Measurements from ENCODE around the gene FGF14. TPM values are rescaled to one million over a fixed set of nuclear protein-coding genes. Genes with fewer than 3 reads are reported as not detected.

The FGF14 gene
- total RNA-seq, 2 experiments from 2014 or later = not detected

DNA sequence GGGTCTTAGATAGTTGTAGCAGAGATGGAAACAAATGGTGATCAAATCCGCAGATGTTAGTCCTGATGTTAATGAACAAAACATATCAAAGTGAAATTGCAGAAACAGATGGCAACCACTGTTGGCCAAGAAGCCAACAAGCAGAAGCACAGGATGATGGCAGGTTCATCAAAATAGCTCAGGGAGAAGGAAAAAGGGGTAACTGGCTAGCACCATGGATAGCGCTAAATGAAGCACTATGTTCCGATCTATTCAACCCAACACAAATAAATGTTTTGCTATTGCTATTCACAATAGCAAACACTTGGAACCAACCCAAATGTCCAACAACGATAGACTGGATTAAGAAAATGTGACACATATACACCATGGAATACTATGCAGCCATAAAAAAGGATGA, 413.7 kb downstream of the FGF14 start:
- no peak for DNase-seq
- Mint-ChIP-seq H3K9me3 (peaks cover 7% of the 10 kb centered on the region), H3K4me1 (no peaks in the 10 kb centered on the region), H3K4me3 (no peak overlapping the region), H3K27ac (no peak overlapping the region), H3K27me3 (no peaks in the 10 kb centered on the region), H3K36me3 (no peaks in the 10 kb centered on the region)

GRCh38 chr13:101986316-101986715, 415.5 kb downstream of the FGF14 start:
- Mint-ChIP-seq H3K27me3 (no peaks in the 10 kb centered on the region), H3K36me3 (no peaks in the 10 kb centered on the region), H3K4me1 (no peaks in the 10 kb centered on the region), H3K9me3 (peaks cover 7% of the 10 kb centered on the region), H3K4me3 (no peak overlapping the region), H3K27ac (no peak overlapping the region)
- no peak for DNase-seq

GRCh38 chr13:101985321-101985720, 416.5 kb downstream of the FGF14 start:
- Mint-ChIP-seq H3K36me3 (no peaks in the 10 kb centered on the region), H3K4me3 (no peak overlapping the region), H3K4me1 (no peaks in the 10 kb centered on the region), H3K9me3 (peaks cover 7% of the 10 kb centered on the region), H3K27me3 (no peaks in the 10 kb centered on the region), H3K27ac (no peak overlapping the region)
- DNase-seq = no peak

DNA sequence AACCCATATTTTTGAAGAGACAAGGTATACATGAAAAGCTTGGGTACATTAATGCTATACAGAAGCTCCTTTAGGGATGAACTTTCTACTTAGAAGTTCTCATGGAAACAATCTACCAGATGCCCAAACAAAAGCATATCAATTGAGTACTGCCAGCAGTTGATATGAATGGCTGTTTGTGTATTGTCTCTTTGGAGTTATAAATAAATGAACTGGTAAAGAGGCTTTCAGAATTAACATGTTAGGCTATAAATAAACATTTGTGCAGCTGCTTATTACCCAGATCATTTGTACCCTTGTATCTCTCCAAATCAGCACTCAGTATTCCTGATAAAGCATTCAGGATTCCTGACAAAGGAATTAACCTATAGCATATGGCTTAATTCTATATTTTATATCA, 418.9 kb downstream of the FGF14 start:
- no peak overlapping the region for H3K4me3 Mint-ChIP-seq

GRCh38 chr13:101979825-101980224, 422.0 kb downstream of the FGF14 start:
- no peaks in the 10 kb centered on the region for H3K4me1 Mint-ChIP-seq
- peaks cover 8% of the 10 kb centered on the region for H3K27me3 Mint-ChIP-seq
- no peaks in the 10 kb centered on the region for H3K36me3 Mint-ChIP-seq
- no peak for DNase-seq
- H3K9me3 Mint-ChIP-seq = no peaks in the 10 kb centered on the region
- H3K27ac Mint-ChIP-seq = no peak overlapping the region
- H3K4me3 Mint-ChIP-seq = no peak overlapping the region

More for the DNA sequence above, 418.9 kb downstream of the FGF14 start:
- Mint-ChIP-seq H3K4me1 (no peaks in the 10 kb centered on the region), H3K36me3 (no peaks in the 10 kb centered on the region), H3K27me3 (no peaks in the 10 kb centered on the region), H3K9me3 (peaks cover 2% of the 10 kb centered on the region), H3K27ac (no peak overlapping the region)
- no peak for DNase-seq

DNA sequence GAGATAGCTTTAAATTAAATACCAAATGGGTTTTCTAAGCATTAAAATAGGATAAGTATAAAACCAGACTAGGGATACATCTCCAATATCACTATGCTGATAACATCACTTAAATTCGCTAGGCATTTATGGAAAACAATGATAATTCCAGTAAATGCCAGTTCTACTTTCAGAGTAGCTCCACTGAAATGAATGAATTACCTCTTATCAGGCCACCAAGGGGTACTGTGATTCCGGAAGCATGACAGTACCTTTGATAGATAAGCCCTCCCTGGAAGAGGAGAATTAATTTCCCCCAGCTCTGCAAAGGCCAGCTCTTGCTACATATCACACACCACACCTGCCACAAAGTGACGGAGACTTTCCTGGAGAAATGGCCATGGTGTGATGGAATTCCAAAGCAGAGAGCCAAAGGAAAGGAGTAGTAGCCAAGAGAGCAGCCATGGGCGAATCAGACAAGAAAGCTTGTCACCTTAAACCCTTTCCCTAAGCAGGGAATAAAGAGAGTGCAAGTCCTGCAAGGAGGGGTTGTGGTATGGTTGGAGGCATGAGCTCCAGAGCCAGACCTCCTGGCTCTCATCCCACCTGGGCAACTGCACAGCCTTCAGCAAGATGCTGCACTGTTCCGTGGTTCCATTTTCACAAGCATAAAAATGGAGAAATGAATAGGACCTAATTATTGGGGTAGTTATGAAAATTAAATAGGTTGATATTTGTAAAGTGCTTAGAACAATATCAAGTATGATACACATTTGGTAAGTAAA, 423.1 kb downstream of the FGF14 start:
- no peaks in the 10 kb centered on the region for H3K36me3 Mint-ChIP-seq

DNA sequence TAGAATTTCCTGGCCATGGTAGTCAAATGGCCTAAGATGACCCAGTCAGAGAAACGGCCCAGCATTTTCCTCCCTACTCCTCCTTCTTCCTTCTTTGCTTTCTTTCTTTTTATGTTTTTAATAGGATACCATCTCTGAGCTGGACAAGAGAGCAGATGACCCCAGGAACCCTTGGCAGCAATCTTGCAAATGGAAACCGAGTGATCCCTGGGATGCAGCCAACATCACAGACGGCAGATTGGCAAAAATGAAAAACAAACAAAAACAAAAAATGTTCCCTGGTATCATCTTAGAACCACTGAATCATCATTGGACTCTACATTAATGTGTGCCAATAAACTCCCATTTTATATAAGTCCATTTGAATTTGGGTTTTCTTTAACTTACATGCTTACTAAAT, 424.4 kb downstream of the FGF14 start:
- peaks cover 8% of the 10 kb centered on the region for H3K27me3 Mint-ChIP-seq

More for the DNA sequence above, 423.1 kb downstream of the FGF14 start:
- Mint-ChIP-seq H3K4me3 (no peak overlapping the region), H3K4me1 (no peaks in the 10 kb centered on the region), H3K27ac (no peak overlapping the region), H3K9me3 (no peaks in the 10 kb centered on the region), H3K27me3 (peaks cover 8% of the 10 kb centered on the region)
- DNase-seq = no peak

GRCh38 chr13:101972191-101972590, 429.7 kb downstream of the FGF14 start:
- no peaks in the 10 kb centered on the region for H3K4me1 Mint-ChIP-seq
- no peaks in the 10 kb centered on the region for H3K9me3 Mint-ChIP-seq
- no peak overlapping the region for H3K4me3 Mint-ChIP-seq
- H3K27ac Mint-ChIP-seq = no peak overlapping the region
- H3K27me3 Mint-ChIP-seq = peaks cover 4% of the 10 kb centered on the region
- DNase-seq = no peak
- H3K36me3 Mint-ChIP-seq = no peaks in the 10 kb centered on the region

More for the DNA sequence above, 424.4 kb downstream of the FGF14 start:
- no peak overlapping the region for H3K4me3 Mint-ChIP-seq
- no peaks in the 10 kb centered on the region for H3K4me1 Mint-ChIP-seq
- no peaks in the 10 kb centered on the region for H3K36me3 Mint-ChIP-seq
- no peaks in the 10 kb centered on the region for H3K9me3 Mint-ChIP-seq
- DNase-seq = no peak
- no peak overlapping the region for H3K27ac Mint-ChIP-seq

GRCh38 chr13:101970341-101970740, 431.5 kb downstream of the FGF14 start:
- Mint-ChIP-seq H3K9me3 (no peaks in the 10 kb centered on the region), H3K27me3 (peaks cover 2% of the 10 kb centered on the region), H3K4me1 (no peaks in the 10 kb centered on the region), H3K27ac (no peak overlapping the region), H3K4me3 (no peak overlapping the region), H3K36me3 (no peaks in the 10 kb centered on the region)
- no peak for DNase-seq

GRCh38 chr13:101967781-101968180, 434.1 kb downstream of the FGF14 start:
- Mint-ChIP-seq H3K4me3 (no peak overlapping the region), H3K9me3 (no peaks in the 10 kb centered on the region), H3K27me3 (peaks cover 5% of the 10 kb centered on the region), H3K36me3 (no peaks in the 10 kb centered on the region), H3K4me1 (no peaks in the 10 kb centered on the region), H3K27ac (no peak overlapping the region)
- no peak for DNase-seq

GRCh38 chr13:101967216-101967615, 434.6 kb downstream of the FGF14 start:
- H3K36me3 Mint-ChIP-seq = no peaks in the 10 kb centered on the region
- H3K4me3 Mint-ChIP-seq = no peak overlapping the region
- no peak overlapping the region for H3K27ac Mint-ChIP-seq
- H3K4me1 Mint-ChIP-seq = no peaks in the 10 kb centered on the region
- H3K27me3 Mint-ChIP-seq = peaks cover 5% of the 10 kb centered on the region
- no peaks in the 10 kb centered on the region for H3K9me3 Mint-ChIP-seq
- DNase-seq = no peak

DNA sequence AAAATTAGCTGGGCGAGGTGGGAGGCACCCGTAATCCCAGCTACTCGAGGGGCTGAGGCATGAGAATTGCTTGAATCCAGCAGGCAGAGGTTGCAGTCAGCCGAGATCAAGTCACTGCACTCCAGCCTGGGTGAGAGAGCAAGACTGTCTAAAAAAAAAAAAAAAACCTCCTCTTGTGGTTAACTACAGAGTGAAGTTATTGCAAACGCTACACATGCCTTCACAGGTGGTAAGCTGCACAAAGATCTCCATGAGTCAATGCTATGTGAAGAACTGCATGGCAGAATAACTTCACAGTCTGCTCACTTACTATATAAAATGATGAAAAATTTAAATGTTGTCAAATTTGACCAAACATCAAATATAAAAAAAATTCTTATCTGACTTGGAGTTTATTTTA, 436.8 kb downstream of the FGF14 start:
- H3K27me3 Mint-ChIP-seq = peaks cover 5% of the 10 kb centered on the region
- DNase-seq = no peak
- H3K36me3 Mint-ChIP-seq = no peaks in the 10 kb centered on the region
- no peak overlapping the region for H3K27ac Mint-ChIP-seq
- H3K4me3 Mint-ChIP-seq = no peak overlapping the region
- no peaks in the 10 kb centered on the region for H3K9me3 Mint-ChIP-seq
- no peaks in the 10 kb centered on the region for H3K4me1 Mint-ChIP-seq

GRCh38 chr13:101959016-101959415, 442.8 kb downstream of the FGF14 start:
- H3K9me3 Mint-ChIP-seq = no peaks in the 10 kb centered on the region
- H3K4me1 Mint-ChIP-seq = peaks cover 3% of the 10 kb centered on the region
- H3K36me3 Mint-ChIP-seq = no peaks in the 10 kb centered on the region
- DNase-seq = no peak
- H3K27ac Mint-ChIP-seq = no peak overlapping the region
- no peak overlapping the region for H3K4me3 Mint-ChIP-seq
- peaks cover 5% of the 10 kb centered on the region for H3K27me3 Mint-ChIP-seq

DNA sequence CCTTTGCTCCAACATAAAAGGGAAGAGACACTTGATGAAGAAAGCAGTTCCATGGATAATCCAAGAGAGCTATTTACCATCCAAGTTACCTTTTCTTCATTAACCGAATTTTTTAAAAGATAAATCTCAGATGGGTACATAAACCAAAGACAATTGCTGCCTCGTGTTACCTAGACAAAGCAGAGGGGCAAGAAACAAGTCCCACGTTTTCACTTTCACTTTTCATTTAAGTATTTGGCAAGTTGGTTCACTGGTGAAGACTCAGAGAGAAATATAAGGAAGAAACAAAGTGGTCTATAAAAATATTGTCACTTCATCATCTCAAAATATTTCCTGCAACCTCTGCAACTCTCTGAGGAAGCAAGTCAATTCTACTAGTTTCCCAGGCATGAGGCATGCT, 446.1 kb downstream of the FGF14 start:
- Mint-ChIP-seq H3K4me3 (no peak overlapping the region), H3K9me3 (no peaks in the 10 kb centered on the region), H3K27ac (no peak overlapping the region), H3K27me3 (no peaks in the 10 kb centered on the region), H3K36me3 (no peaks in the 10 kb centered on the region), H3K4me1 (peaks cover 3% of the 10 kb centered on the region)
- no peak for DNase-seq

- H3K36me3 Mint-ChIP-seq = no peaks in the 10 kb centered on the region
- no peak for DNase-seq
- H3K4me3 Mint-ChIP-seq = no peak overlapping the region
- peaks cover 3% of the 10 kb centered on the region for H3K4me1 Mint-ChIP-seq
- H3K27me3 Mint-ChIP-seq = no peaks in the 10 kb centered on the region
- H3K27ac Mint-ChIP-seq = no peak overlapping the region
- H3K9me3 Mint-ChIP-seq = no peaks in the 10 kb centered on the region
These were observed 450.7 kb downstream of the FGF14 start for GRCh38 chr13:101951114-101951513.

- no peak overlapping the region for H3K27ac Mint-ChIP-seq
- H3K4me1 Mint-ChIP-seq = no peaks in the 10 kb centered on the region
- no peaks in the 10 kb centered on the region for H3K36me3 Mint-ChIP-seq
- H3K4me3 Mint-ChIP-seq = no peak overlapping the region
- H3K9me3 Mint-ChIP-seq = no peaks in the 10 kb centered on the region
- H3K27me3 Mint-ChIP-seq = no peaks in the 10 kb centered on the region
- no peak for DNase-seq
These were observed 452.2 kb downstream of the FGF14 start for GRCh38 chr13:101949681-101950080.
